Fibroblast of lung (primary cell): ENCODE results near the gene PHRF1. TPM values are rescaled to one million over a fixed set of nuclear protein-coding genes. Genes with fewer than 3 reads are reported as not detected.

Source experiments
- DNase-seq, 2 donors: peaks; one replicate each; pipeline versions ENCODE4 v3.0.0 to v3.0.0-alpha.2; 2010; ENCODE audit warnings: low read depth in 2 of 2
- H2AFZ ChIP-seq: 2 replicates; pipeline ENCODE4 v1.5.1; 2012; ENCODE audit warnings: low read length, control low read depth, inconsistent platforms
- H3K27ac ChIP-seq: 2 replicates; pipeline ENCODE4 v1.5.1; 2011; ENCODE audit warnings: low read length, control low read depth; ENCODE audit not compliant: insufficient read depth
- H3K27me3 ChIP-seq: 2 replicates; pipeline ENCODE4 v1.5.1; 2011; ENCODE audit warnings: mild to moderate bottlenecking, low read length; ENCODE audit not compliant: control insufficient read depth, insufficient read depth
- H3K36me3 ChIP-seq: 2 replicates; pipeline ENCODE4 v1.5.1; 2011; ENCODE audit warnings: low read length; ENCODE audit not compliant: control insufficient read depth, insufficient read depth
- H3K4me1 ChIP-seq: 2 replicates; pipeline ENCODE4 v1.5.1; 2011; ENCODE audit warnings: low read length; ENCODE audit not compliant: control insufficient read depth, insufficient read depth; ENCODE audit errors: extremely low read depth
- H3K4me2 ChIP-seq: 2 replicates; pipeline ENCODE4 v1.5.1; 2011; ENCODE audit warnings: low read length, control low read depth; ENCODE audit not compliant: insufficient read depth; ENCODE audit errors: extremely low read depth
- H3K4me3 ChIP-seq, 4 experiments: fragments of 200-600 bp in 1 of 4; sonication (generic) in 1 of 4; replicated peaks in 1 of 4; 2 replicates each; pipeline ENCODE4 v1.5.1; 2011 to 2016; ENCODE audit warnings: low read length in 4 of 4, low read depth in 3 of 4, mild to moderate bottlenecking in 3 of 4, control low read depth in 2 of 4, inconsistent platforms in 1 of 4, mixed read lengths in 1 of 4; ENCODE audit not compliant: insufficient read depth in 1 of 4; ENCODE audit errors: control extremely low read depth in 1 of 4
- H3K79me2 ChIP-seq: 2 replicates; pipeline ENCODE4 v1.5.1; 2012; ENCODE audit warnings: mild to moderate bottlenecking, low read length, inconsistent platforms; ENCODE audit not compliant: control insufficient read depth, insufficient read depth
- H3K9ac ChIP-seq: 2 replicates; pipeline ENCODE4 v1.5.1; 2011; ENCODE audit warnings: mild to moderate bottlenecking, low read length, control low read depth; ENCODE audit not compliant: insufficient read depth
- H3K9me3 ChIP-seq: 2 replicates; pipeline ENCODE4 v1.5.1; 2012; ENCODE audit warnings: low read depth, low read length; ENCODE audit not compliant: control insufficient read depth, insufficient read depth
- H4K20me1 ChIP-seq: 2 replicates; pipeline ENCODE4 v1.5.1; 2011; ENCODE audit warnings: low read length; ENCODE audit not compliant: control insufficient read depth, insufficient read depth; ENCODE audit errors: extremely low read depth
- CTCF ChIP-seq, 2 donors: IDR thresholded peaks in 1 of 2; conservative IDR thresholded peaks in 1 of 2; 1 replicate in 1 of 2; 2 replicates in 1 of 2; pipeline ENCODE4 v1.5.1; 2011 to 2012; ENCODE audit warnings: low read length in 2 of 2, control low read depth in 1 of 2, inconsistent platforms in 1 of 2, low read depth in 1 of 2, mild to moderate bottlenecking in 1 of 2
- EZH2 ChIP-seq: IDR thresholded peaks from 2 replicates; pipeline ENCODE4 v1.5.1; 2012; ENCODE audit warnings: low read length, control low read depth, mild to moderate bottlenecking; ENCODE audit errors: missing control alignments
- polyA plus RNA-seq, 2 donors: library from polyadenylated mRNA; depleted of rRNA in 1 of 2; stranded (reverse) in 1 of 2; unstranded in 1 of 2; fragments of >200 nt; gene quantifications; 2 replicates each; pipeline ENCODE4 v1.2.1, GENCODE V29; 2011 to 2012; ENCODE audit warnings: missing spikeins in 1 of 2
- total RNA-seq: library from RNA; depleted of rRNA; stranded (reverse); fragments of >200 nt; gene quantifications from 2 replicates; pipeline ENCODE4 v1.2.1, GENCODE V29; 2014

The PHRF1 gene
- total and polyA plus RNA-seq, 2 donors (not counting 1 experiment from before 2014, with no cell fraction given) = 5.9 to 16.8 TPM

- no peak overlapping the region for H3K27ac ChIP-seq
- H3K4me2 ChIP-seq = peak overlapping the region; percentile 94
- no peaks in the 10 kb centered on the region for H3K27me3 ChIP-seq
- no peaks in the 10 kb centered on the region for H4K20me1 ChIP-seq
- H3K4me3 ChIP-seq = peak overlapping the region; percentile 31 to 72 (median 69)
- DNase-seq = no peak
- no peaks in the 10 kb centered on the region for H3K9me3 ChIP-seq
- H3K79me2 ChIP-seq = peaks cover 31% of the 10 kb centered on the region
- TF ChIP-seq CTCF (conservative IDR thresholded peaks at IDR 0.05 in 1 of 2, IDR thresholded peaks at IDR 0.05 in 1 of 2; ENCODE audit: low read depth in 1 of 2, low read length in 2 of 2) (no peak), EZH2 (peak; percentile 12)
- no peaks in the 10 kb centered on the region for H3K36me3 ChIP-seq
- H2AFZ ChIP-seq = peak overlapping the region; percentile 77
- peaks cover 3% of the 10 kb centered on the region for H3K4me1 ChIP-seq
- H3K9ac ChIP-seq = peak overlapping the region; percentile 63
Observed at GRCh38 chr11:574632-575312, 1.5 kb upstream of the PHRF1 start.

DNA sequence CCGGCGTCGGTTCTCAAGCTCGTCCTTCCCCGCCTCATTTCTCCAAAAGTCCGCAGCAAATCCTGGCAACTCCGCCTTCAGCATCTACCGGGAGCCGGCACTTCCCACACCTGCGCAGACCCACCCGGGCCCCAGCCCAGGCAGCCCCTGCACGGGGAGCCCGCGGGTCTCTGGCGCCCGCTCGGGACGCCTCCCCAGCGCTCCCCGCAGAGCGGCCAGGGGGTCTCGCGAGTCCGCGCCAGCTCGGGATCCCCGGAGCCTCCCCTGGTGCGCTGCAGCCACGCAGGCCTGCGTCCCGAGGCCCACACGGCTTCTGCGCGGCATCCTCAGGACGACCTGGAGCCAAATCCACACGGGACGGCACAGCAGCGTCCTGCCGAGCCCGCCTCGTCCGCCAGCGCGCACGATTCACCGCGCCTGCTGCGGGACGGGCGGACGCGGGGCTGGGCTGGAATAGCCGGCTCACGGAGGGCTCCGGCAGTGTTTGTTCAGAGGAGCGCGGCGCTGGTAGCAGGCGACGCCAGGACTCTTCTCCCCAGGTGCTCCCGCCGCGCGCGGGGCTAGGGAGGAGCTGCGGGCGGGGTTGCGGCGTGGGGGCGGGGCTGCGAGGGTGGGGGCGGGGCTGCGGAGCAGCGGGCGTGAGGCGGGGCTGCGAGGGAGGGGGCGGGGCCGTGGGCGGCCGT lies 816 bp upstream of the PHRF1 start:
- TF ChIP-seq EZH2 = peak; percentile 7
- no peak for TF ChIP-seq CTCF (conservative IDR thresholded peaks at IDR 0.05 in 1 of 2, IDR thresholded peaks at IDR 0.05 in 1 of 2; ENCODE audit: low read depth in 1 of 2, low read length in 2 of 2)
- no peak for DNase-seq
- Histone ChIP-seq H3K4me3 (peak overlapping the region; percentile 31 to 72 (median 69)), H3K27me3 (no peaks in the 10 kb centered on the region), H3K27ac (no peak overlapping the region), H2AFZ (peak overlapping the region; percentile 77), H3K36me3 (peaks cover 3% of the 10 kb centered on the region), H3K9me3 (no peaks in the 10 kb centered on the region), H3K4me2 (peak overlapping the region; percentile 94), H4K20me1 (no peaks in the 10 kb centered on the region), H3K4me1 (peaks cover 3% of the 10 kb centered on the region), H3K79me2 (peaks cover 38% of the 10 kb centered on the region), H3K9ac (peak overlapping the region; percentile 63)

DNA sequence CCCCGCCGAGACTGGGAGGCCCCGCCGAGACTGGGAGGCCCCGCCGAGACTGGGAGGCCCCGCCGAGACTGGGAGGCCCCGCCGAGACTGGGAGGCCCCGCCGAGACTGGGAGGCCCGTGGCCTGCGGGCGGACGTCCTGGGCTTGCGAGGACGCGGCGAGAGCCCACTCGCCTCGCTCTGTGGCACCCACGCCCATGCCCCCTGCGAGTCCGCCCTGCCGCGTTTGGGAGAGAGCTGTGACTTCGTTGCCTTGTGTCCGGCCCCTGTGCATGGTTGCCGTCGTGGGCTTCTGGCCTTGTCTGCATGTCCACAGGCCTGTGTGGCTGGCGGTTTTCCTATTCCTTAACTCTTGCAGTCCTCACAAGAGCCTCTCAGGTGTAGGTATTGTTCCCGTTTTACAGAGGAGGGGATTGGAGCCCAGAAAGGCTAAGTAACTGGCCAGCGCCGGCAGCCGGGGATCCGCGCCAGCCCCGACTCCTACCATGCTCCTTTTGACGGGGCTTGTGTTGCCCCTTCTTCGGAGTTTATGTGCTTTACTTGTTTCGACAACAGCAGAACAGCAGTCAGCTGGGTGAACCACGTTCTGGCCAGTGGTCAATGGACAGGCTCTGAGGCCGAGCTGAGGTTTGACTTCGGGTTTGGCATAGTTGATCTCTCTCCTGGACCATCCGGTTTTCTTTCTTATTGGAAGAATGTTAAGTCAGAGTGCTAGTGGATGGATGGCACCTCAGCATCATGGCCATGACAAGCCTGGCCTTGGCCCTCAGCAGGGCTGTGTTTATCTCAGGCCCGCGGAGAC lies 741 bp downstream of the PHRF1 start:
- Histone ChIP-seq H3K4me1 (peaks cover 3% of the 10 kb centered on the region), H3K4me3 (peak overlapping the region; percentile 76 to 96 (median 95)), H3K4me2 (peak overlapping the region; percentile 95), H3K79me2 (peaks cover 52% of the 10 kb centered on the region), H4K20me1 (no peaks in the 10 kb centered on the region), H3K27ac (peak overlapping the region; percentile 90), H3K27me3 (no peaks in the 10 kb centered on the region), H3K36me3 (peaks cover 7% of the 10 kb centered on the region), H3K9ac (peak overlapping the region; percentile 98), H3K9me3 (no peaks in the 10 kb centered on the region), H2AFZ (no peak overlapping the region)
- TF ChIP-seq EZH2 (no peak), CTCF (conservative IDR thresholded peaks at IDR 0.05 in 1 of 2, IDR thresholded peaks at IDR 0.05 in 1 of 2; ENCODE audit: low read depth in 1 of 2, low read length in 2 of 2) (no peak)
- DNase-seq = peak in 1 of 2 donors; percentile 17
